Stimulated activated naive CD4-positive, alpha-beta T cell (primary cell): ENCODE measurements around the gene MBP.
A peak's percentile ranks its signal among the peaks of the same experiment; 100 is the strongest.

Experiments
- DNase-seq, 6 experiments: peaks; one replicate each; lab custom pipeline; 2025; lab: John Stamatoyannopoulos, UW

Gene MBP

GRCh38 chr18:77133835-77134496 is 1.4 kb upstream of the MBP start:
- peak in 1 of 6 experiments; percentile 29 for DNase-seq

DNA sequence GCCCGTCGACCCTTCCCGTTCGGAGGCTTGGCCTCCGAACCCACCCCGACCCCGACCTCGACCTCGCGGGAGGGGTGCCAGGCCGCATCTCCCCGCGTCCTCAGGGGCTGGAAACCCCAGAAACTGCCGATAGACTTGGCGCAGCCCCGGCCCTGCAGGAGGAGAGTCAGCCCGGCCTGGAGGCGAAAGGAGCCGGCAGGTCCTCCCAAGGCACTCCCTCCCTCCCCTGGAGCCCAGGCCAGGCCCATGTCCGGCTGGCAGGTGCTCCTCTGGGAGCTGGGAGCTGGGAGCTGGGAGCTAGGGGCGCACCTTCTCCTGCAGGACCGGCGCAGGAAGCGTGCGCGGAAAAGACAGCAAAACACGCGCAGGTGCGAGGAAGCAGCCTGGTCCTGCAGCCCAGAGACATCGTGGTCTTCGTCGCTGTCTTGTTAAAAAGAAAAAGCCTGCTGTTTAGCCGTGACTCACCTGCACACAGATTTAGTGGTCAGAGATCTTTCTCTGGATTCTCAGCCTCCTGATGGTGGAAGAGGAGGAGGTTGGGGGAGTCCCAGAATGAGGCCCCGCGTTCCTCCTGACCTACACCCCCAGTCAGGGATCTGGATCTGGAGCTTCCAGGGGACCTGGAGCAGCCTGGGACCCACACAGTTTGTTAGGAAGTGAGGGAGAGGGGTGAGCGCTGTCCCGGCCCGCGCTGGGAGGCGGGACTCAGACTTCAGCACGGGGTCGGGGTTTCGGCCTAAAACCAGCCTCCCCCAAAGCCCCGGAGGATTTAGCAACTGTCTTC is 660 bp upstream of the MBP start:
- peak in 1 of 6 experiments; percentile 30 for DNase-seq

- peak in 3 of 6 experiments; percentile 20 to 44 (median 38) for DNase-seq
Observed at GRCh38 chr18:77131652-77132368, 773 bp downstream of the MBP start.

DNA sequence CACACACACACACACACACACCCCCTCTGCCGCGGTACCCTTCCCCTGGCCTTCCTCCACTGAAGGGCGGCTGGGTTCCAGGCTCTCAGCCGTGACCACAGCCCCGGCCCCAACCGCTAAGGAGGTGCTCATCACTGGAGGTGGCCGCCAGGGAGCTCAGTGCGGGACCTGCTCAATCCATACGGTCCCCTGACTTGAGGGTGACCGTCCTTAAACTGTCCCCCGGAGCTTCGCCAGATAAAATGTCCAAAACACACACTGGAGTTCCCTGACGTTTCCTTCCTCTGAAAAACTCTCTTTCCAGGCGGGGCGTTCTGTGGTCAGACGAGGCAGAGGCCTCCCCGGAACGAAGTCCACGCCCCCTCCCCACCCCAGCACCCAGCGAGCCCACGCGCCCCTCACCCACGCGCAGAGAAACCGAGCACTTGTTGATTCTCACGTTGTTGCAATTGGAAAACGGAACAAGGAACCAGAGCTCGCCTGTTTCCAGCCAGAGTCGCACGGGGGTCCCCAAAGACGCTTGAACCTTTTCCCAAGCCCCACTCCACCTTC is 1.4 kb downstream of the MBP start:
- peak in 4 of 6 experiments; percentile 14 to 44 (median 42) for DNase-seq

DNA sequence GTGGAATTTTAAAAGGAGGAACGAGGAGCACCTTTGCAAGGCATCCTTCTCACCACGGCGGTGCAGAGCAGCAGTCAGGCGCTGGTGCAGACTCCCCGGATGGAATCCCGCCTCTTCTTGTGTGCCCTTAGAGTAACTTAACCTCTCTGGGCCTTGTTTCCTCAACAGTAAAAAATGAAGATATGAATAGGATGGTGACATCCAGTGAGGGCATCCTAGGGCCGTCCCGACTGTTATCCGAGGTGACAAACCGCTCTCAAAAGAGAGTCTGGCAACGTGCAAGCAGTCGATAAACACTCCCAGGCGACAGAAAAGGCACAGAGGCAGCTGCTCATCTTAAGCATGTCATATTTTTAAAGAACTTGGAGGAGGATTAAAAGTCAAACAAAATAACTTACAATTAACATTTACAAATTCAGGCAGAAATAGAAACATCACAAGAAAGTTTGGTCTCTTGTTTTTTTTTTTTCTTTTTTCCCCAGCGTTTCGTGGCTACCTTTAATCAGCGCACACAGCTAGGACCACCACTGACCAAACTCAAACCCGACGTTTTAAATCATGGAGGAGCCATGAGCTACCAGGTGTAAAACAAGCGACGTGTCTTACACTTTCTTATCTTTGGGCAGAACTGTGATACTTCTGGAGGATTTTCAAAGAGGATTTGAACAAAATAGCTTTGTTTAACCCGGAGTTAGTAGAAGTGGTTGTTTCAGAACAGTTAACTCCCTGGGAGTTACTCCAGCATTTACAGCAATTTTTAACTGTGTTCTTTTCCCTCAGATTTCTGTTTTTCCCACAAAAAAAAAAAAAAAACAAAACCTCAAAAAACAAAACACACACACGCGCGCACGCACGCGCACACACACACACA is 2.1 kb downstream of the MBP start:
- DNase-seq = peak in 1 of 6 experiments; percentile 11

DNA sequence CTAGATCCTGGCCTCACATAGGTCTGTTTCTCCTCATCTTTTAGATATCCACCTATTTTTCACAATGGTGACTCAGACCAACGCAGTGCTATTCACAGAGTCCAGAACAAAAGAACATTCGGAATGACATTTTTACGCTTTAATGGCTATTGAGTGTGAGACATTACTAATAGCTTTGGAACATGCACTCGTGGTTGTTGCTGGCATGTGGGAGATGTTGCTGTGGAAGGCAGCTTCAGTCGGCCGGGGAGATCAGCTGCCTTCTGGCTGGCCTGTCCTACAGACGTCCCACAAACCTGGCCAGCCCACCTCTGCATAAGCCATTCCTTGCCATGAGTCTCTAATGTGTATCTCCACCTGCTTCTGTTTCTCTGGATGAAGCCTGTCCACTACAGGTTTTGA is 3.4 kb downstream of the MBP start:
- DNase-seq = no peak

- peak in 5 of 6 experiments; percentile 17 to 57 (median 50) for DNase-seq
Observed at GRCh38 chr18:77127769-77128671, 4.6 kb downstream of the MBP start.

GRCh38 chr18:77124452-77124922 is 8.1 kb downstream of the MBP start:
- peak in 5 of 6 experiments; percentile 15 to 28 (median 20) for DNase-seq

GRCh38 chr18:77123320-77124231 is 9.0 kb downstream of the MBP start:
- peak in 3 of 6 experiments; percentile 11 to 27 (median 15) for DNase-seq

DNA sequence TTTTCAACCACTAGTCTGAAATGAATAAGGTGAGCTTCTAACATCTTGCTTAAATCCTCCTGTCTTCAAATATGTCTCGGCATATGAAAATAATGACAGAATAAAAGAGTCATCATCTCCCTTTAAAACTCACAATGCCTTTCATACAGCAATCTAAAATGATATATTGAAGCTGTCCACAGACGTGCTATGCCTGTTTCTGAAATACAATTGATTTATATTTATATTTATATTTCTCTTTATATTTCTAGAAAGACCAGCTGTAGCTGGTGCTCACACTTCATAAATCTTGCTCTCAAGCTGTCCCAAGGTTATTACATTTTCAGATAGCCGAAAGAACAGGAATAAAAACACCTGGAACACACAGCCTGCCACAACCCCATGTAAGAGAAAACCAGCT is 11.1 kb downstream of the MBP start:
- no peak for DNase-seq

GRCh38 chr18:77119851-77120491 is 12.6 kb downstream of the MBP start:
- no peak for DNase-seq

DNA sequence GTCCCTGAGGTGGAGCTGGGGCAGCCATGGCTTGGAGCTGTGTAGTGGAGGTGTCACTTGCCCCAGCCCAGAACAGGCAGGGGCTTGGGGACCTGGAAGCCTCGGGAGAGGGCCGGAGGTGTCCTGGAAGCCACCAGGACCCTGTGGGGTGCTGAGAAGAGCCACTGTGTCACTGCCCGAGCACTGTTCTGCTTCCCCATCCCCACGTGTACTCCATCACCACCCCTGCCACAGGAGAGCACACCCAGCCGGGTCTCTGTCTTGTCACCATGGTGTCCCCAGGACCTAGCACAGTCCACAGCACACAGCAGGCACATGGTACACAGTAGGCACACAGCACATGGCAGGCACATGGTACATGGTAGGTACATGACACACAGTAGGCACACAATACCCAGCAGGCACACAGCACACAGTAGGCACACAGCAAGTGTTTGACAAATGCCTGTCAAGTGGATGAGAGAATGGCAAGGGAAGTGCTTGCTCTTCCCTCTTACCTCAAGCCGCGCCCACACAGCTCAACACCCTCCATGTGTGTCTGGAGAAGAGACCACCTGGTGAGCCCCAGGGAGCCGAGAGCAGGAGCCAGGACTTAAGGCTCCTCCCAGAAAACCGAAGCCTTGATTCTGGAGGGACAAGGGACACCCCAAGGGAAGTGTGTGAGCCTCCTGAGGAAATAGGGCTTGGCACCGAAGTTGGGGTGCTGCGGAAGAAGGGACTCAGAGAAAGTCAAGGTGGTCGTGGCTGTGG is 13.3 kb downstream of the MBP start:
- DNase-seq = no peak

DNA sequence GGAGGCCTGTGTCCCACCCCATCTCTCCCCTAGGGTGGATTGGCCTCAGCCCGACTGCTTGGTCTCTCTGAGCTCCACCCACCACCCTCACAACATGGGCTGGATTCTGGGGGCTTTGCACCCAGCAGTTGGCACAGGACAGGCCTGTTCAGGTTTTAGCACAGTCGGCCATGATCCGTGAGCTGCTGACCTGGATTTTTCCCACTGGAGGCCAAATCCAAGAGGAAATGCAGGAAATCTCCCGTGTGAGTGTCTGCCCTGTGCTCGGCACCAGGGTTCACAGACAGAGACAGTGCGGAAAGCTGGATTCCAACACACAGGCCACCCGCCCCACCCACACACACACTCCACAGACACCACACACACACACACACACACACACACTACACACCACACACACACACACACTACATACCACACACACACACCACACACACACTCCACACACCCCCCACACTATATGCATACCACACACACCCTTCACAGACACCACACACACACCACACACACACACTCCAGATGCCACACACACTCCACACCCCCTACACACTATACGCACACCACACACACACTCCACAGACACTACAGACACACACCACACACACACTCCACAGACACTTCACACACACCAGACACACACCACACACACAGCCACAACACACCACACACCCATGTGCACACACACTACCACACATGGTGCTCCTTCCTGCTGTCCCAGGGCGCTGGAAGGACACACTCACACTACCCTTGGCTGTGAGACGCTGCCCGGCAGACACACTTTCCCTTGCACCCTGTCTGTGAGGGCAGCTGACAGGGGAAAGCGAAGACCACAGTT is 14.1 kb downstream of the MBP start:
- no peak for DNase-seq

- DNase-seq = no peak
Observed at GRCh38 chr18:77116201-77117080, 16.1 kb downstream of the MBP start.

DNA sequence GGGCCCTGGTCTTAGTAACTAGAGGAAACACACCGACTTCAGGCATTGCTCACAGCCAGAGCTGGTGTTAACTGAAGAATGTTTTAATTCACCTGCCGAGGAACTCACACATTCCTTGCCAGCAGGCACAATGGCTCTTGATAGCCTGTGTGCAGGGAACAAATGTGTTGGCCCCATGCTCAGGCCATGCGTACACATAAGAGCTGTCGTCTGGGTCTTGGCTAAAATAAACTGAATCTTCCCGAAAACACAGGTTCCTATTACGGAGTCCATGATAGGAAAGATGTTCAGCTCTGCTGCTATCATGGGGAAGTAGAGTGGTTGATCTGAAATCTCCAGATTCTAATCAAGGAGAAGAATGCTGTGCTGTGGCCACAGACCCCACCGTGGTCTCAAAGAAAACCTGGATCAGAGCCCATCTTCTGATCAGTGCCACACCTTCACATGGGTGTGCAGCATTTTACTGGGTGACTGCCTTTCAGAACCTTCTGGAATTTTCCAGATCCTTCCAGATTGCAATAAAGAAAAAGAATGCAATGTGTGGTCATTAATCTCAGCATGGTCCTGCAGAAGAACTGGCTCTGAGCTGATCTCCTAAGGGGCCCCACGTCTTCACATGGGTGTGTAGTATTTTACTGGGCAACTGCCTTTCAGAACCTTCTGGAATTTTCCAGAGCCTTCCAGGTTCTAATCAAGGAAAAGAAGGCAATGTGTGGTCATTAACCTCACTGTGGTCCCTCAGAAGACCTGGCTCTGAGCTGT is 17.2 kb downstream of the MBP start:
- DNase-seq = no peak
